Gastroesophageal sphincter (tissue), 4 donors: ENCODE measurements around the gene CD3G. TPM values are rescaled to one million over a fixed set of nuclear protein-coding genes. Genes with fewer than 3 reads are reported as not detected.

Experiments used
- ATAC-seq: fragments of 150-250 bp; one replicate; pipeline ENCODE4 v1.9.1; 2016; ENCODE audit warnings: mild to moderate bottlenecking, moderate library complexity
- H3K27ac ChIP-seq, 4 donors: fragments of 200-600 bp; sonication (generic) in 3 of 4; 1 replicate in 3 of 4; 2 replicates in 1 of 4; pipeline ENCODE4 v1.5.1; 2016 to 2019
- H3K27me3 ChIP-seq: fragments of 200-600 bp; sonication (generic); one replicate; pipeline ENCODE4 v1.5.1; 2019
- H3K36me3 ChIP-seq, 2 donors: fragments of 200-600 bp; sonication (generic); one replicate each; pipeline ENCODE4 v1.5.1; 2019; ENCODE audit warnings: control low read depth in 1 of 2
- H3K4me1 ChIP-seq, 3 donors: fragments of 200-600 bp; sonication (generic); 1 replicate in 2 of 3; 2 replicates in 1 of 3; pipeline ENCODE4 v1.5.1; 2016 to 2019; ENCODE audit warnings: control low read depth in 2 of 3
- H3K4me3 ChIP-seq, 2 donors: fragments of 200-600 bp; sonication (generic); one replicate each; pipeline ENCODE4 v1.5.1; 2019; ENCODE audit warnings: mild to moderate bottlenecking in 1 of 2, moderate library complexity in 1 of 2
- H3K9me3 ChIP-seq, 3 donors: fragments of 200-600 bp; sonication (generic); one replicate each; pipeline ENCODE4 v1.5.1; 2017 to 2019; ENCODE audit warnings: control low read depth in 2 of 3
- CTCF ChIP-seq, 4 experiments: fragments of 200-600 bp in 2 of 4; fragments of 450-650 bp in 2 of 4; sonication (generic) in 1 of 4; IDR thresholded peaks; one replicate each; pipeline ENCODE4 v1.5.1; 2017 to 2019; ENCODE audit warnings: antibody characterized with exemption in 4 of 4, mild to moderate bottlenecking in 2 of 4, moderate library complexity in 2 of 4
- EP300 ChIP-seq: sonication (generic); formaldehyde crosslinking; IDR thresholded peaks from one replicate; pipeline ENCODE4 v1.6.1; 2017; ENCODE audit warnings: antibody characterized with exemption, mild to moderate bottlenecking
- POLR2A ChIP-seq, 2 donors: fragments of 450-650 bp; IDR thresholded peaks; one replicate each; pipeline ENCODE4 v1.6.1; 2017; ENCODE audit warnings: antibody characterized with exemption in 2 of 2, mild to moderate bottlenecking in 2 of 2, moderate library complexity in 1 of 2
- POLR2AphosphoS5 ChIP-seq: sonication (generic); formaldehyde crosslinking; IDR thresholded peaks from one replicate; pipeline ENCODE4 v1.6.1; 2017; ENCODE audit warnings: antibody characterized with exemption
- WGBS, 2 donors: methylation state at CpG; one replicate each; pipeline ENCODE4 v1.1.5; 2018; ENCODE audit warnings: low coverage in 1 of 2; 5-methylcytosine and 5-hydroxymethylcytosine counted together
- total RNA-seq, 4 donors: library from RNA; depleted of rRNA; stranded (reverse); fragments of >200 nt; gene quantifications; one replicate each; pipeline ENCODE4 v1.1.0, GENCODE V29; 2016

The CD3G gene
- total RNA-seq, 4 donors from 2014 or later = 0.10 to 1.3 (median 0.46) TPM; not detected in 1

DNA sequence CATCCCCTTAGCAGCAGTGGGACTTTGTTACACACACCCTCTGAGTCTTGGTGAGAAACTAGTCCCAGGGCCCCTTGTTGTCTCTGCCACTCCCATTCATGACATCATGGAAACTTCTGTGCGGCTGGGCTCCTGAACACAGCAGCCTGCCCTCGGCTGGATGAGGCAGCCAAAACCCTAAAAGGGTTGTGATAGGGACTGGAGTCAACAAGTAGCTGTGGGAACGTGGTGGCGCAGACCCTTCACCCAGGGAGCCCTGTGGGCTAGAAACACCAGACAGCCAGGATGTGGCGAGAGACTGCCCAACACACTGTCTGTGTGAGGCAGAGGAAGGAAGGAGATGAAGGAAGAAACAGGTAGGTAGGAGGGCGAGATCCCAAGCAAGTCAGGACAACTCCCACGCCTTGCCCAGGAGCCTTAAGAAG lies 5.5 kb upstream of the CD3G start:
- TF ChIP-seq CTCF (IDR thresholded peaks at IDR 0.05) (no peak), EP300 (no peak), POLR2AphosphoS5 (no peak)
- H3K9me3 ChIP-seq = no peaks in the 10 kb centered on the region
- H3K36me3 ChIP-seq = no peaks in the 10 kb centered on the region
- no peaks in the 10 kb centered on the region for H3K4me1 ChIP-seq
- peak; percentile 19 for ATAC-seq
- peaks cover 58% of the 10 kb centered on the region for H3K27me3 ChIP-seq
- H3K27ac ChIP-seq = no peak overlapping the region
- H3K4me3 ChIP-seq = no peak overlapping the region
- WGBS, 2 donors = 62 to 70% methylated on average over 2 to 5 of the region's 7 CpGs

DNA sequence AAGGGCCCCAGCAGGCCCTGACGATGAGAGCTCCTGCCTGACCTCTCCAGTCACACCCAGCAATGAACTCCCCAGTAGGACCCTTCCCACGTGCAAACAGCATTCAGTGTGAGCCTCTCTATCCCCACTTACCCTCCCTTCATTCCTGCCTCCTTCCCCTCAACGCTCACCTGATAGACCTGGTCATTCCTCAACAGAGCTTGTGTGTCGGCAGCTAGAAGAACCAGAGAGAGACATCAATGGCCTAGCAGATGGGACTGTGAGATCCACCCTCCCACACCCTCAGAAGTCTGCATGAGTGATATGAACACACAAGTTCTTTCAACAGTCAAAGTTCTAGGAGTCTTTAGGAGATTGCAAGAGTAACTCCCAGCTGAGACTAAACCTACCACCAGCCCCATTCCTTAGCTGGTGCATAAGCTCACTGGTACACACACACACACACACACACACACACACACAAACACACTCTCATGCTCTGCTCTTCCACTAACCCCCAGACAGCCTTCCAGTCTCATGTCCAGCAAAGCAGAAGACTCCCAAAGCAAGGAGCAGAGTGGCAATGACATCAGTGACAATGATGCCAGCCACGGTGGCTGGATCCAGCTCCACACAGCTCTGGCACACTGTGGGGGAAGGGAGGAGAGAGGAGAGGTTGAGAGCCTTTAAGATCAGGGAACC lies 4.7 kb upstream of the CD3G start:
- H3K27ac ChIP-seq = no peak overlapping the region
- TF ChIP-seq EP300 (no peak), POLR2AphosphoS5 (no peak), POLR2A (IDR thresholded peaks at IDR 0.05) (no peak), CTCF (IDR thresholded peaks at IDR 0.05) (no peak)
- H3K9me3 ChIP-seq = no peaks in the 10 kb centered on the region
- 71 to 100% methylated on average over 1 to 5 of the region's 5 CpGs for WGBS, 2 donors
- ATAC-seq = no peak
- H3K4me1 ChIP-seq = no peaks in the 10 kb centered on the region
- H3K4me3 ChIP-seq = no peak overlapping the region
- no peaks in the 10 kb centered on the region for H3K36me3 ChIP-seq
- peaks cover 64% of the 10 kb centered on the region for H3K27me3 ChIP-seq

GRCh38 chr11:118340449-118340848 lies 3.7 kb upstream of the CD3G start:
- no peaks in the 10 kb centered on the region for H3K36me3 ChIP-seq
- no peak overlapping the region for H3K27ac ChIP-seq
- no peak for TF ChIP-seq POLR2A (IDR thresholded peaks at IDR 0.05)
- no peak for TF ChIP-seq EP300
- ATAC-seq = no peak
- WGBS, 2 donors = 88 to 90% methylated on average over 2 to 3 of the region's 3 CpGs
- peaks cover 73% of the 10 kb centered on the region for H3K27me3 ChIP-seq
- H3K4me1 ChIP-seq = no peaks in the 10 kb centered on the region
- H3K9me3 ChIP-seq = no peaks in the 10 kb centered on the region
- no peak overlapping the region for H3K4me3 ChIP-seq

- H3K27ac ChIP-seq = no peak overlapping the region
- H3K4me3 ChIP-seq = no peak overlapping the region
- H3K4me1 ChIP-seq = no peaks in the 10 kb centered on the region
- H3K27me3 ChIP-seq = peaks cover 79% of the 10 kb centered on the region
- no peaks in the 10 kb centered on the region for H3K36me3 ChIP-seq
- TF ChIP-seq POLR2AphosphoS5 (no peak), POLR2A (IDR thresholded peaks at IDR 0.05) (no peak), CTCF (IDR thresholded peaks at IDR 0.05) (no peak)
- 70 to 91% methylated on average over 2 to 3 of the region's 3 CpGs for WGBS, 2 donors
- ATAC-seq = no peak
- no peaks in the 10 kb centered on the region for H3K9me3 ChIP-seq
These were observed 2.9 kb upstream of the CD3G start for GRCh38 chr11:118341261-118341660.

DNA sequence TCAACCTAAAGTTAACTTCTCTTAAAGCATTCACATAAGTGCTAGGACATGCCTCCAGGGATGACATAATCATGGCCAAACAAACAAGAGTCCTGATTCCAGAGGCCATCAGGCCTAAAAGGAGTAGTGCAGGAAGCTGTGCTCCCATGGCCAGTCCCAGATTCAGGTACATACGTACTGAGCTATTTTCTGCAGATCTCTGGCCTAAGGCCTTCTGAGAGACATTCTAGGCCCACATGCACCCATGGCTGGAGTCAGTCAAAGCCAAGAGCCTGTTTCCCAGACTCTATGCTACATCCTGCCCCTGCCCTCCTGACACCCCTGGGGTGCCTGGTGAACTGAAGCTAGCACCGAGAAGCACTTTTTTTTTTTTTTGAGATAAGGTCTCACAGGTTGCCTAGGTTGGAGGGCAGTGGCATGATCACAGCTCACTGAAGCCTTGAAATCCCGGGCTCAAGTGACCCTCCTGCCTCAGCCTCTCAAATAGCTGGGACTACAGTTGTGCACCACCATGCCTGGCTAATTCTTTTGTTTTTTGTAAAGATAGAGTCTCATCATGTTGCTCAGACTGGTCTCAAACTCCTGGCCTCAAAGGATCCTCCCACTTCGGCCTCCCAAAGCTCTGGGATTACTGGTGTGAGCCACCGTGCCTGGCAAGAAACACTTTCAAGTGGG lies 2.2 kb upstream of the CD3G start:
- Histone ChIP-seq H3K27ac (no peak overlapping the region), H3K36me3 (no peaks in the 10 kb centered on the region), H3K4me1 (no peaks in the 10 kb centered on the region), H3K9me3 (no peaks in the 10 kb centered on the region), H3K27me3 (peaks cover 73% of the 10 kb centered on the region), H3K4me3 (no peak overlapping the region)
- WGBS, 2 donors = 67 to 83% methylated on average over 2 to 4 of the region's 5 CpGs
- ATAC-seq = no peak
- TF ChIP-seq POLR2AphosphoS5 (no peak), CTCF (IDR thresholded peaks at IDR 0.05) (no peak)
